Muscle layer of duodenum (tissue), 2 donors: ENCODE results near the gene RBKS.

Experiments used
- H3K27ac ChIP-seq: one replicate; pipeline ENCODE4 v1.7.0; 2013; ENCODE audit warnings: mild to moderate bottlenecking, low read length
- H3K27me3 ChIP-seq: one replicate; pipeline ENCODE4 v1.7.0; 2013; ENCODE audit warnings: low read depth, mild to moderate bottlenecking, control low read depth, low read length
- H3K36me3 ChIP-seq, 2 donors: one replicate each; pipeline ENCODE4 v1.7.0; 2013; ENCODE audit warnings: low read length in 2 of 2, control low read depth in 1 of 2, mild to moderate bottlenecking in 1 of 2; ENCODE audit not compliant: insufficient read depth in 2 of 2, control insufficient read depth in 1 of 2
- H3K4me1 ChIP-seq, 2 donors: one replicate each; pipeline ENCODE4 v1.7.0; 2013; ENCODE audit warnings: low read length in 2 of 2, mild to moderate bottlenecking in 2 of 2, control low read depth in 1 of 2, moderate library complexity in 1 of 2; ENCODE audit not compliant: insufficient read depth in 2 of 2, control insufficient read depth in 1 of 2
- H3K4me3 ChIP-seq, 2 donors: one replicate each; pipeline ENCODE4 v1.7.0; 2013; ENCODE audit warnings: low read length in 2 of 2, low read depth in 1 of 2, mild to moderate bottlenecking in 1 of 2
- H3K9me3 ChIP-seq, 2 donors: one replicate each; pipeline ENCODE4 v1.7.0; 2013; ENCODE audit warnings: low read length in 2 of 2, control low read depth in 1 of 2, mild to moderate bottlenecking in 1 of 2; ENCODE audit not compliant: control insufficient read depth in 1 of 2
- donor health status: healthy.

The RBKS gene

GRCh38 chr2:27903649-27904404 is 13.6 kb upstream of the RBKS start:
- Histone ChIP-seq H3K27me3 (no peaks in the 10 kb centered on the region), H3K36me3 (peaks cover 0 to under 1% of the 10 kb centered on the region in 2 donors), H3K4me1 (no peaks in the 10 kb centered on the region), H3K27ac (no peak overlapping the region), H3K9me3 (no peaks in the 10 kb centered on the region), H3K4me3 (no peak overlapping the region)

DNA sequence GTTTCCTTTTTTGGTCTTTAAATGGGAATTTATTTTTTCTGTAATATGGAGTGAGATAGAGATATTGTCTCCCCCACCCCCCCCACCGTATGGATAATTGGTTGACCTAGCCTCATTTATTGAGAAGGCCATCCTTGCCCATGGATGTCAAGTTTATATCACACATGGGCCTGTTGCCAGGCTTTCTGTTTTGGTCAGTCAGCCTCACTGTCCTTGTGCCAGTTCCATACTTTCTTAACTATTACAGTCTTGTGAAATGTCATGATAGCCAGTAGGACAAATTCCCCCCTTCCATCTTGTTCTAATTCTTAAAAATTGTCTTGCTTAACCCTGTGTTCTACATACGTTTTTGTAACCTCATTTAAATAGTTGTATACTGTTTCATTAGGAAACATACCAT is 12.8 kb upstream of the RBKS start:
- H3K36me3 ChIP-seq = peaks cover 0 to 4% of the 10 kb centered on the region in 2 donors
- no peak overlapping the region for H3K4me3 ChIP-seq
- no peak overlapping the region for H3K27ac ChIP-seq

GRCh38 chr2:27902098-27902497 is 11.9 kb upstream of the RBKS start:
- Histone ChIP-seq H3K27ac (no peak overlapping the region), H3K4me1 (no peaks in the 10 kb centered on the region), H3K4me3 (no peak overlapping the region), H3K9me3 (no peaks in the 10 kb centered on the region), H3K27me3 (no peaks in the 10 kb centered on the region), H3K36me3 (peaks cover 2 to 4% of the 10 kb centered on the region in 2 donors)

More for the DNA sequence above, 12.8 kb upstream of the RBKS start:
- Histone ChIP-seq H3K27me3 (no peaks in the 10 kb centered on the region), H3K9me3 (no peaks in the 10 kb centered on the region), H3K4me1 (no peaks in the 10 kb centered on the region)

- H3K4me1 ChIP-seq = no peaks in the 10 kb centered on the region
- peaks cover 10 to 12% of the 10 kb centered on the region in 2 donors for H3K36me3 ChIP-seq
- H3K9me3 ChIP-seq = no peaks in the 10 kb centered on the region
- H3K4me3 ChIP-seq = no peak overlapping the region
- H3K27me3 ChIP-seq = no peaks in the 10 kb centered on the region
- H3K27ac ChIP-seq = no peak overlapping the region
These were observed 11.0 kb upstream of the RBKS start for GRCh38 chr2:27901234-27901633.

DNA sequence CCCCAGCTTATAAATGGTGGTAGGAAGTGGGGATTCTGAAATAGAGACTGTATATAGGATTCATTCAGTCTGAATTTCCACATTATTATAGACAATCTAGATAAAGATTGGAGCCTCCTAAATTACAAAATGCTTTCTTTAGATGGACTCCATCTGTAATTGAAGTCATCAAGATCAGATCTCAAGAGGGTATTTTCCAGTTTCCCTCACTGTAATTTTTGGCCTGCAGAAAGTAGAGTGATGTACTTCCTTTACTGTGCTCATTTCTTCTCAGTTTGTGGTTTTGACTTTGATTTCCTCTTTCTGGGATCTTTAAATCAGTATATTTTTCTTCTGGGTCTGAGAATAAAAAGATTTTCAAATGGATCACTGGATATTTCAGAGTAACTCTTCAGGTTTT is 7.5 kb upstream of the RBKS start:
- Histone ChIP-seq H3K9me3 (no peaks in the 10 kb centered on the region), H3K27ac (no peak overlapping the region), H3K4me1 (no peaks in the 10 kb centered on the region), H3K36me3 (peaks cover 18 to 22% of the 10 kb centered on the region in 2 donors), H3K4me3 (no peak overlapping the region), H3K27me3 (no peaks in the 10 kb centered on the region)

DNA sequence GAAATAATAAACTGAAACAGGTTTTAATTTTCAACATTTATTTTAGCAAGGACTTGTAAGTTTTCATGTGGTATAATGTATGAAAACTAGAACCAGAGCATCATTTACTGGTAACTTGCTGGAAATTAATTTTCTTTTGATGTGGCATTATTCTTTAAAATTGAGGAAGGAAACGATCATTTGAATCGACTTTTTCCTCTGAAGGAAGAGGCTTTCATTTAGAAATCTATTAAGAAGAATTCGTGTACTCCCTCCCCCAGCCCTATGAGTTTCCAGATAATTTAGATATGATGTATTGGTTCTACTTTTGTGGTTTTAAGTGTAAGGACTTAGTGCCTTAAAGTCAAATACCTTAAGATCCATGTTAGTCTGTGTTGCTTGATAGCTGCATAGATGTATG is 2.8 kb upstream of the RBKS start:
- Histone ChIP-seq H3K4me1 (peaks cover 0 to 2% of the 10 kb centered on the region in 2 donors), H3K27ac (no peak overlapping the region)

DNA sequence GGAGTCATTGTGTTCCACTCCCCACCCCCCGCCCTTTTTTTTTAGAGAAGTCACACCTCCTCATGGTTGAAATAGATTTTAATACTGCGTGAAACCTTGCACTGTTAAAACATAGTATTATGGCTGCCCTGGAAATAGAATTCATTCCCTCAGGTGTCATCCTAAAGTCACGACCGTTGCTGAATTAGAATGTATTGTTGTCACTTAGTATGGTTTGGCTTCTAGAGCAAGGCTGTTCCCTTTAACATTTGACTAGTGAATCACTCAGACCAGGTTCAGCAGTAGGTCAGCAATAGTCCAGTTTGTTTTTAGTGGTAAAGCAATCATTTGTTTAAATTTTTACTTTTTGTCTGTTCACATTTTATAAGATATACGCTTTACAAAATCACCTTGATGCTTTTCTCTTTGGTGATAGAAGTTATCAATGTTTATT is 1.5 kb upstream of the RBKS start:
- peak overlapping the region; percentile 12 for H3K27ac ChIP-seq
- H3K9me3 ChIP-seq = no peaks in the 10 kb centered on the region
- peaks cover 13 to 15% of the 10 kb centered on the region in 2 donors for H3K36me3 ChIP-seq
- no peaks in the 10 kb centered on the region for H3K27me3 ChIP-seq
- peak overlapping the region; percentile 71 to 94 for H3K4me3 ChIP-seq
- H3K4me1 ChIP-seq = peaks cover 0 to 2% of the 10 kb centered on the region in 2 donors

More for the DNA sequence above, 2.8 kb upstream of the RBKS start:
- Histone ChIP-seq H3K9me3 (no peaks in the 10 kb centered on the region), H3K36me3 (peaks cover 18% of the 10 kb centered on the region in 2 donors), H3K4me3 (no peak overlapping the region), H3K27me3 (no peaks in the 10 kb centered on the region)

DNA sequence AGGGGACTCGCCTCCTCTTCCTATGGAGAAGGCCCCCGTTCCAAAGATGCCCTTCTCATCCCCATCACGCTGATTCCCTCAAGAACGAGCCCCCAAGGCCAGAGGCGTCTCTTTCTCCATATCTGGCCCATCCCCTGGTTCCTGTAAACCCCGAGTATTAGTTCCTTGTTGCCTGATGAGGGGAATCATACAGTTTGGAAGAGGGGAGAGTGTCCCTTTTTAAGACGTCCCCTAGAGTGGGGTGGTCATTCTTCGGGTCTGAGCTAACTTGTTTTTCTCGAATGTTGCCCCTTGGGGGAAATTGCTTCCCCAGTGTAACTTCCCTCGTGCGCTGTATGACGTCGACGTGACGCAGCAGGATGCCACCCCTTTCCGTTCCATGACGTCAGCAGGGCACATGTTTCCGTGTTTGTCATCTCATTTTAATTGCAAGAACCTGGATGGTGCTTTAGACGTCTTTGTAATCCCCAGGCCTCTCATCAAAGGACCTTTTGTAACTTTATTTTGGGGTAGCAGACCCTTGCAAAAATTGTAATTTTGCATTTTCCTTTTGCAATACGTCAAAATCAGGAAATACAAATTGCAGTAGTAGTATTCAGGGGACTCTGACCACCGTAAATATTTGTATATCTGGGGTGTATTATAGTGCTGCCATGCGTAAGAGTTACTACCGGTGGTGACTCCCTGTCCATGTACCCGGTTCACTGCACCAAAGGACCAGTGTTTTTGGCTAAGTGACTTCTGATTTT is 911 bp upstream of the RBKS start:
- H3K4me1 ChIP-seq = peaks cover 0 to 2% of the 10 kb centered on the region in 2 donors
- no peaks in the 10 kb centered on the region for H3K27me3 ChIP-seq
- H3K27ac ChIP-seq = peak overlapping the region; percentile 99
- H3K9me3 ChIP-seq = no peaks in the 10 kb centered on the region
- H3K36me3 ChIP-seq = peaks cover 7 to 9% of the 10 kb centered on the region in 2 donors
- peak overlapping the region; percentile 71 to 94 for H3K4me3 ChIP-seq

- peaks cover 0 to 4% of the 10 kb centered on the region in 2 donors for H3K36me3 ChIP-seq
- peak overlapping the region; percentile 99 for H3K27ac ChIP-seq
- H3K4me3 ChIP-seq = peak overlapping the region; percentile 71 to 82
- no peaks in the 10 kb centered on the region for H3K9me3 ChIP-seq
- peaks cover 0 to 2% of the 10 kb centered on the region in 2 donors for H3K4me1 ChIP-seq
- no peaks in the 10 kb centered on the region for H3K27me3 ChIP-seq
These were observed 427 bp downstream of the RBKS start for GRCh38 chr2:27889774-27890145.

DNA sequence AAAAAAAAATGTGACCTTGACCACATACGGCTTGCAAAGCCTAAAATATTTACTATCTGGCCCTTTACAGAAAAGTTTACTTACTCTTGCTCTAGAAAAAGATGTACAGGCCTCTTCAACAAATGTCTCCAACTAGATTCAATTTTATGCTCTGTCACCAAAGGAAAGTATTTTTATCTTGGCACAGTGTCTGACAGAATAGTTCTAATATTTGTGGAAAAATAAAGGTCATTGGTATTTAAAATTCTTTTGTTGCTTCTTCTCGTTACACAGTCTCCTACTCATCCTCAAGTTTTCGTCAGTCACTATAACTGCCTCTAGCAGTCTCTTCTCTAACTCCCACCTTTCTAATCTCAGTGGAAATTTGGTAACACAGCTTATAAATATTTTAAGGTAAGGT is 1.4 kb downstream of the RBKS start:
- no peaks in the 10 kb centered on the region for H3K9me3 ChIP-seq
- no peaks in the 10 kb centered on the region for H3K27me3 ChIP-seq
- H3K36me3 ChIP-seq = no peaks in the 10 kb centered on the region
- H3K27ac ChIP-seq = peak overlapping the region; percentile 99
- peak overlapping the region in 1 of 2 donors; percentile 82 for H3K4me3 ChIP-seq
- H3K4me1 ChIP-seq = peaks cover 0 to 2% of the 10 kb centered on the region in 2 donors

DNA sequence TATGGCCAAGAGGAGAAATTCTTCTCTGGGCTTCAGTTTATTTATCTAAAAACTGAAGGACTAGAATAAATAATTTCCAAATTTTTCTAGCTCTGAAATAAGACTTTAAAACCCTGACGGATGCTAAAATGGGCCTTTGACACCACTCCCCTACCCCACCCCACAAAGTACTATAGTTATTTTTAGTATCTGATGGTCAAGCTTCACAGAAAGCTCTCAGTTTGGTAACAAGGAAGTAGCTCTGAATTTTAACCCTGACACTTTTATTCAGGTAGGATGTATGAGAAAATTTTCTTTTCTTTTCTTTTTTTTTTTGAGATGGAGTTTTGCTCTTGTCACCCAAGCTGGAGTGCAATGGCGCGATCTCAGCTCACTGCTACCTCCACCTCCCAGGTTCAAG is 2.4 kb downstream of the RBKS start:
- no peak overlapping the region for H3K27ac ChIP-seq
- no peaks in the 10 kb centered on the region for H3K36me3 ChIP-seq
- H3K4me3 ChIP-seq = no peak overlapping the region
- H3K4me1 ChIP-seq = peaks cover 0 to 2% of the 10 kb centered on the region in 2 donors
- no peaks in the 10 kb centered on the region for H3K9me3 ChIP-seq
- H3K27me3 ChIP-seq = no peaks in the 10 kb centered on the region
